Measurements from ENCODE around the gene NKD1.

NKD1 gene

DNA sequence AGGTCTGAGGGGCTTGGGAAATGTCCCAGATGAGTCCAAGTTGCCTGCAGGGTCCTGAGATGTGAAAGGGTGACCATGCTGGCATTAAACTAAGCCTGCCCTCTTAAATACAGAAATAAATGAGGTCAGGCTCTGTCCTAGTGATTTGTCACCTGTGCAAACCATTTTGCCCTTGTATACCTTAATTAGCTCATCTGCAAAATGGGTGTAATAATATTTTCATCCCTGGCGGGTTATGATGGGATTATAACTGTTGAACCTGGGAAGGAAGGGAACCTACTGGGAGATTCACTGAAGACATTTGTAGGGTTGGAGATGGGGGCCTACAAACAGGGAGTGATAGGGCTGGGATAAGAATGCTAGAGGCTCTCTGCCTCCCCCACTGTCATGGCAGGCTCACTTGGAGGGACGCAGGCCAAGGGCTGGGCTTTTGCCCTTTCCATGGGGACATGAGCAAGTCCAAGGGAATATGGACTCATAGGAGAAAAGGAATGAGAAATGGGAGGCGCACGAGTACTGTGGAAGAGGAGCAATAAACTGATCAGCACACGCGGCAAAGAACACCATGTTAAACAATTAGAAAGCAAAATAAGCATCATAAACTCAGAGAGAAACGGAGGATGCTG is 4.4 kb downstream of the NKD1 start:
- Mint-ChIP-seq H3K4me1 (peaks cover 4% of the 10 kb centered on the region), H3K27me3 (peaks cover 4% of the 10 kb centered on the region), H3K36me3 (peaks cover 4% of the 10 kb centered on the region), H3K27ac (no peak overlapping the region), H3K9me3 (peaks cover 2% of the 10 kb centered on the region), H3K4me3 (no peak overlapping the region)
- DNase-seq (ENCODE audit: low spot score in 2 of 2), result no peak
- no peak for ATAC-seq (ENCODE audit: low read depth)

DNA sequence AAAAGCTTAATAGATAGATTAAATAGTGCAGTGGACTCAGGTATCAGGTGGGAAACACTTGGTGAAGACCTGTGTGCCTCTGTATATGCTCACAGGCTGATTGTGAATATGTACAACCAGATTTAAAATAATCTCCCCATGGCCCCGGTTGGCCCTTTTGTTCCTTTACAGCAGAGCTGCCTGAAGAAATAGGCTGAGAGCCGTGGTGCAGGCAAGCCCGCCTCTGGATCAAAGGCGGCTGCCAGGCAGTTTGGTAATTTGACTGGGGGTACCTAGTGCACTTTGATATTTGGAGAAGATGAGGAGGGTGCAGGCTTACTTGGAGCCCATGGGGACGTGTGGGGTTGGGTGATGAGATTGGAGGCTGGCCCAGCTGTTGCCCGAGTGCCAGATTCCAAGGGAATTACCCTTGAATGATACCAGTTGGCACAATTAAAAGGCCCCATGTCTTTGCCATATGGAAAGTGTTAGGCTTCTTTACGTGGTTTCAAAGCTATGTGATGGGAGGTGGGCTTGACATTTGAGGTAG is 5.0 kb downstream of the NKD1 start:
- Mint-ChIP-seq H3K36me3 (peaks cover 4% of the 10 kb centered on the region), H3K9me3 (peaks cover 2% of the 10 kb centered on the region), H3K27ac (no peak overlapping the region), H3K4me1 (peaks cover 4% of the 10 kb centered on the region), H3K4me3 (no peak overlapping the region), H3K27me3 (peaks cover 4% of the 10 kb centered on the region)
- ATAC-seq (ENCODE audit: low read depth) (no peak), DNase-seq (ENCODE audit: low spot score in 2 of 2) (no peak)

DNA sequence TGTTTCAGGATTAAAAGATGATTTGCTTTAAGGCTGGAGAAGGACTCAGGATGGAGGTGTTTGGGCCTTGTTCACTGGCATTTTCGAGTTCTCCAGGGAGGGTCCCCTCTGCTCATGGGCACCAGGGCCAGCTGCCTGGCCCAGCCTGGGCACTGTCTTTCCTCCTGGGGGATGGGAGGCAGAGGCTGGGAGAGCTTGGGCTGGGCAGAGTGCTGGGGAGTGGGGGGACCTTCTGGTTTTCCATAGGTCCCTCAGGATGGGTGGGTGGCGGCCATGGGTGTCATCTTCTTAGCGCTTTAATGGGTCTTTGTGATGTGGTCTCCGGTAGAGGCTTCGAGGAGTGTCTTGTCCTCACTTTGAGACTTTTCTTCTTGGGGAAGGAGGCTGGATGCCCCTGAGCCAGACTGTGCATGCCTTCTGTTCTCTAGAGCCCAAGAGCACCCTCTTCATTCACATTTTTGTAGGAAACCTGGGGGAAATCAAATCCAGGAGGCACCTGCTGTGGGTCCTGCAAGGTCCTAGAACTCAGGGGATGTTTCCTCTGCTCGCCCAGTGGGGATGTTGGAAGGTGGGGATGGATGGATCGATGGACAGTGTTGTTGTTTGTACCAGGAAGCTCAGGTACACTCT is 5.7 kb downstream of the NKD1 start:
- no peak for ATAC-seq (ENCODE audit: low read depth)
- peaks cover 4% of the 10 kb centered on the region for H3K27me3 Mint-ChIP-seq
- H3K4me3 Mint-ChIP-seq, result no peak overlapping the region
- peaks cover 4% of the 10 kb centered on the region for H3K4me1 Mint-ChIP-seq
- H3K9me3 Mint-ChIP-seq, result peaks cover 2% of the 10 kb centered on the region
- no peak for DNase-seq (ENCODE audit: low spot score in 2 of 2)
- H3K36me3 Mint-ChIP-seq, result peaks cover 4% of the 10 kb centered on the region
- no peak overlapping the region for H3K27ac Mint-ChIP-seq

DNA sequence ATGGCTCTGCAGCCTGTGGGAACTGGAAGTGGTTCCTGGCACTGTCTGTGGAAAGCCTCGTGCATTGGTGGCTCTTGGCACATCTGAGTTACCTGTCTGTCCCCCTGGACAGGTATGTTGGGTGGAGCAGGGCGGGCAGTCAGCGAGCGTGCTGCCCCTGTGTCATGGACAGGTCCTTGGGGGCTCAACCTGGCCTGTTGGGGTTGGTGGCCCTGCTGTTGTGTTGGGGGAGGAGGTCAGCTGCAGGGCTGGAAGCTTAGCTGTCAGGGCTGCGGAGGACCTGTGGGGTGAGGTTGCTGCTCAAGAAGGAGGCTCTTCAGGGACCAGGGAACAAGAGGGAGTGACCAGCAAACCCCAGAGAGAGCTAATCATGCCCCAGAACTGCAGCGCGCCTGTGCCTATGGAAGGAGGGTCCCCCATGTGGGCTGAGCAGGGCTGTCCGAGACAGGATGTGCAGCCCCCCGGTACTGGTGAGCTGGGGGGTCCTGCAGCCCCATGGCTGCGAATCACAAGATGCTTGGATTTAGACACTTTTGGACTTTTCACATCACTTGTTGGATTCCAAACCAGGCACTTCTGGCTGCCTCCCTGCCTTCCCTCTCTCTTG is 7.2 kb downstream of the NKD1 start:
- Mint-ChIP-seq H3K27me3 (no peaks in the 10 kb centered on the region), H3K4me3 (no peak overlapping the region), H3K9me3 (peaks cover 2% of the 10 kb centered on the region), H3K27ac (no peak overlapping the region), H3K4me1 (no peaks in the 10 kb centered on the region), H3K36me3 (peaks cover 6% of the 10 kb centered on the region)
- ATAC-seq (ENCODE audit: low read depth), result no peak
- no peak for DNase-seq (ENCODE audit: low spot score in 2 of 2)

DNA sequence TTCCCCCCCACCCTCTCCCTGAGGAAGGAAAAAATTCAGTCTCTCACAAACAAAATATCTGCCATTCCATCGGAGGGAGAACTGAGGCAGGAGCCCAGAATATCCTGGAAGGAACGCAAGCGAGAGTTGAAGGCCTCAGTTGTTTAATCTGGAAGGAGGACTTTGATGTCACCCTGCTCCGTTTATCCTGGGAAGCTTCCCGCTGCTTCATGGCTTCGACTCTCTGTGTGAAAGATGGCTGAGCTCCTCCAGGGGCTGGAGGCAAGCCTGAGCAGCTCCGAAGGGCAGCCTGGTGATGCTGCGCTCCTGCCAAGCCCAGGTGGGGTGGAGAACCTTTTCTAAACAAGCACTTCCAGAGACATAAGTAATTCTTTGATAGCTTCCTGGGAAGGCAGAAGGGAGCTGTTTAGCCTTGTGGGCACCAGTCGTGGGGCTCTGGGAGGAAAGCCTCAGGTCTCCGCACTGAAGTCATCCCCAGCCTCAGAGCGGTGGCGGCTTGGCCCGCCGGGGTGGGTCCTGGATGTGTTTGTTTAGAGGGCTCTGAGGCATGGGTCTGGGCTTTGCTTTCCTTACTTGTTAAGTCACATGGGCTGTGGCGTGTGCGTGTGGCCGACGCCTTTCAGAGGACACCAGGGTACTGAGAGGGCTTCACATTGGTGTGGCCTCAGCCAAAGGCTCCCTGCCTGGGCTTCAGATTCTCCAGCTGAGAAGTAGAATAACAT is 7.9 kb downstream of the NKD1 start:
- Mint-ChIP-seq H3K27ac (no peak overlapping the region), H3K27me3 (no peaks in the 10 kb centered on the region), H3K9me3 (peaks cover 2% of the 10 kb centered on the region), H3K36me3 (peaks cover 9% of the 10 kb centered on the region), H3K4me1 (no peaks in the 10 kb centered on the region), H3K4me3 (no peak overlapping the region)
- no peak for DNase-seq (ENCODE audit: low spot score in 2 of 2)
- no peak for ATAC-seq (ENCODE audit: low read depth)

DNA sequence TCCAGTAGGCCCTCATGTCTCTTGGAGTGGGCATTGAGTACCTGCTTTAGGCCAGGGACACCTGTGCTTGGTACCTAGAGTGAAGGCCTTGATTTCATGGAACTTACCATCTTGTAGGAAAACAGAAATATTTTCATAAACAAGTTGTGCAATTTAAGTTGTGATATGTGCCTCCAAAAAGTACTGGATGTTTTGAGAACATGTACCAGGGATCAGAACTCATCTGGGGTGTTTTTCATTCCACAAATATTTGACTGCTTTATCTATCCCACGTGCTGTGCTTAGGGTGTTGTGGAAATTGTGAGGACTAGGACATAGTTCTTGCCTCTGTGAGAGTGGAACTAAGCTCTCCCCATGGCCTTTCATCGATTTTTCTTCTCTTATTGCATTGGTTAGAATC is 8.8 kb downstream of the NKD1 start:
- ATAC-seq (ENCODE audit: low read depth), result no peak
- H3K27me3 Mint-ChIP-seq, result no peaks in the 10 kb centered on the region
- H3K9me3 Mint-ChIP-seq, result peaks cover 5% of the 10 kb centered on the region
- peaks cover 15% of the 10 kb centered on the region for H3K36me3 Mint-ChIP-seq
- no peaks in the 10 kb centered on the region for H3K4me1 Mint-ChIP-seq
- H3K4me3 Mint-ChIP-seq, result no peak overlapping the region
- no peak overlapping the region for H3K27ac Mint-ChIP-seq
- DNase-seq (ENCODE audit: low spot score in 2 of 2), result no peak

DNA sequence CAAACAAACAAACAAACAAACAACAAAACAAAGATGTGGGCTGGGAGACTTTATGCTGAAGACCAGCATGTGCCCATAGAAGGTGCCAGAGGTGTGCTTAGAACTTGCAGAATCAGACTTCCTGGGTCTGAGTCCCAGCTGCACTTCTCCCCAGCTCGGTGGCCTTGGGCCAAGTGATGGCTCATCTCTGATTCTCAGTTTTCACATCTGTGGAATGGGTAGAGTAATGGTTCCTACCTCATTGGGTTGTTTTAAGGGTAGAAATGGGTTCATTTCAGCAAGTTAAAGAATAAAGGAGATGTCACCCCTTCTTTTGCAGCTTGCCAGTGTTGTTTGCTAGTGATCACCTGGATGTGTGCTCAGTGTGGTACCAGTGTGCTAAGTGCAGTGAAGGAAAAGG is 10.7 kb downstream of the NKD1 start:
- DNase-seq (ENCODE audit: low spot score in 2 of 2) (no peak), ATAC-seq (ENCODE audit: low read depth) (no peak)
- Mint-ChIP-seq H3K27ac (no peak overlapping the region), H3K9me3 (peaks cover 3% of the 10 kb centered on the region), H3K27me3 (no peaks in the 10 kb centered on the region), H3K4me1 (no peaks in the 10 kb centered on the region), H3K4me3 (no peak overlapping the region), H3K36me3 (peaks cover 13% of the 10 kb centered on the region)

DNA sequence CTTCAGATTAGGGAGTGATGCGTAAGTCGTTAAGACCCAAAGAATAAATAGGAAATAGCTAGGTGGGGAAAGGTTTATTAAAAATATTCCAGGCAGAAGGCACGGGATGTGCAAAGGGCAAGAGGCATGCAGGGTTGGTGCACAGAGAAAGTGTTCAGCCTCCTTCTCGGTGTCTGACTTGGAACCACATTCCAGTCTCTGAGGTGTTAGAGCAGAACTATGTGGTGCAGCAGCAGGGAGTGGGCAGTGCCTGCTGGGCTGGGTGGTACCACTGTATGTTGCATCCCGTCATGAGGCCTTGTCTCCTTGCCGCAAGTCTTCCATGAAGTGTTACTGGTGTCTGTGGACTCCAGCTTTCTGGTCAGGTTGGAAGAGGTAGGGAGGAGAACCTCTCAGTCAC is 11.1 kb downstream of the NKD1 start:
- Mint-ChIP-seq H3K36me3 (peaks cover 13% of the 10 kb centered on the region), H3K4me1 (no peaks in the 10 kb centered on the region), H3K27ac (no peak overlapping the region), H3K4me3 (no peak overlapping the region), H3K27me3 (no peaks in the 10 kb centered on the region), H3K9me3 (peaks cover 3% of the 10 kb centered on the region)
- ATAC-seq (ENCODE audit: low read depth), result no peak
- no peak for DNase-seq (ENCODE audit: low spot score in 2 of 2)

DNA sequence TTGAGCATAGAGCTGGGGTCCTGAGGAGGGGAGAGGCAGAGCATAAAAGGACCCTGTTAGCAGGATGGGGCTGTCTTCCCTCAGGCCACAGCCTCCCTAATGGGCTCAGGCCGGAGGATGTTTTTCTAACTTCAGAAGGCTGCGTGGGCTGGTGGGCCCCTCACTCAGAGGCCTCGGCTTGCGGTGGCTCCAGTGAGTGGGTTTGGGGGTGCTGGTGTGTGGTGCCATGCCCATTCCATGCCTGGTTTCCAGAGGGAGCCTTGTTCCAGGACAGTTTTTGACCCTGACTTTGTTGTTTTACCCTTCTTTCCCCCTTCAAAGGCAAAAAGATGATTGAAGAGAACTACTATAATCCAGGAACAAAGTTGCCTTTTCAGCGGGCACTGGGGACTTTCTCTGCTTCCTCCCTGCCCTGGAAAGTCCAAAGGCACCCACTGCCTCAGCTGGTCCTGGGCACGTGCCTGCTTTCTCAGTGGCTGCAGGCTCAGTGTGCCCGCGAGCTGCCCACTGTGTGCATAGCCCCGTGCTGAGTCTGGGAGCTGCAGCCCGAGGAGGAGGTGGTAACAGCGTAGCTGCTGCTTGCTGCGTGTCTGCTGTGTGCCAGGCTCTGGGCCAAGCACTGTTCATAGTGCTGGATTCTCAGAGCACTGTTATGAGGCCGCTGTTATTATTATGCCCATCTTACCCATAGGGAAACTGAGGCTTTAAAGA is 11.8 kb downstream of the NKD1 start:
- ATAC-seq (ENCODE audit: low read depth) (no peak), DNase-seq (ENCODE audit: low spot score in 2 of 2) (no peak)
- peaks cover 13% of the 10 kb centered on the region for H3K36me3 Mint-ChIP-seq
- H3K27me3 Mint-ChIP-seq, result no peaks in the 10 kb centered on the region
- H3K27ac Mint-ChIP-seq, result no peak overlapping the region
- H3K4me1 Mint-ChIP-seq, result peaks cover 2% of the 10 kb centered on the region
- no peak overlapping the region for H3K4me3 Mint-ChIP-seq
- peaks cover 3% of the 10 kb centered on the region for H3K9me3 Mint-ChIP-seq

DNA sequence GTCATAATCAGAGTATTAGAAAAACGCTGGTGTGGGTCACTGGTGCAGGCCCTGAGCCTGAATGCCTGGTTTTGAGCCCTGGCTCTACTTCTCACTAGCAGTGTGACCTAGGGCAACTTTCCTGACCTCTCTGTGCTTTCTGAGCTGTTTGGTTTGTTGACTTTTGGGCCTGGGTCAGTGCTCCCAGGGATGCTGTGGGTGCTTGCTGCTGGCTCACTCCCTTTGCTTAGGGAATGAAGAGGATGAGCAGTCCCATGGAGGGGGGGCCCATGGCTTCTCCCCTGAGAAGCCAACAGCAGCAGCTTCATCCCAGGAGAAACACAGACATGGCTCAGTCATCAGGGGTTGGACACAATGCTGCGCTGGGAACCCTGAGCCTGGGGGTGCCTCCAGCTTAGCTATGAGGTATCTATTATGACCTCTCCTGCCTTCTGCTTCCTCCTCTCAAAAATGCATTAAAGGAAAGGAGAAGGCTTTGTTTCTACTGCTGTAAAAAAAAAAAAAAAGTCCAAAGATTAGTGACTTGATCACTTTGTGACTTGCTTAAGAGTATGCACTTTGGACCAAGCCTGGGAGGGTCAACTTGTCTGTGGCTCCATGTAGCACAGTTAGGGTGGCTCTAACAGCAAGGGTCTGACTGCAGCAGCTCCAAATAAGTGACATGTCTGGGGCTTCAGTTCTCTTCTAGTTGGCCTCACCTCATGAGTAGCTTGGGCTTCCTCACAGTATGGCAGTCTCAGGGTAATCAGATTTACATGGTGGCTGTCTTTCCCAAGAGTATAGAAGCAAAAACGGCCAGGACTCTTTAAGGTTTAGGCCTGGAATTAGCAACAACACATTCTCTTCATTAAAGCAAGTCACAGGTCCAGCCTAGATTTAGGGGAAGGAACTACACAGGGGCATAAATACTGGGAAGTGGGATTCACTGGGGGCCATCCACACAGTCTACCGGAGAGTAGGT is 13.0 kb downstream of the NKD1 start:
- DNase-seq (ENCODE audit: low spot score in 2 of 2), result no peak
- Mint-ChIP-seq H3K27ac (no peak overlapping the region), H3K36me3 (peaks cover 13% of the 10 kb centered on the region), H3K27me3 (no peaks in the 10 kb centered on the region), H3K4me3 (no peak overlapping the region), H3K9me3 (peaks cover 3% of the 10 kb centered on the region), H3K4me1 (peaks cover 2% of the 10 kb centered on the region)
- no peak for ATAC-seq (ENCODE audit: low read depth)

DNA sequence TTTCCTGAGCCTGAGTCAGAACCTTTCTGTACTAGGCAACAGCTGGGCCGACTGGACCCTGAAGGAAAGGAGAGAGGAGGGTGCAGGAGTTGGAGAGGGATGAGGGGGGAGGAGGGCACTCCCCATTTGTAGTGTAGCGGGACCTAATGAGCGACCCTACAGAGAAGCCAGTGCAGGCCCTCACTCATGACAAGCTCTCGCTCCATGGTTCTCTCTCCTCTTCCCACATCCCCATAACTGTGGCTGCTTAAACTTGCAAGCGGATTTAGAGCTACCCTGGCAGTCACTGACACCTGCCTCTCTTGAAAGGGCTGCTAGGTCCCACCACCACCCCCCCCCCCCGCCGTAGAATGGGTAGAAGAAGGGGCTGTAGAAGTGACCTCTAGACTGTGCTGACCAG is 14.5 kb downstream of the NKD1 start:
- Mint-ChIP-seq H3K27ac (no peak overlapping the region), H3K36me3 (peaks cover 11% of the 10 kb centered on the region), H3K27me3 (no peaks in the 10 kb centered on the region), H3K4me3 (no peak overlapping the region), H3K9me3 (peaks cover 3% of the 10 kb centered on the region), H3K4me1 (peaks cover 2% of the 10 kb centered on the region)
- no peak for ATAC-seq (ENCODE audit: low read depth)
- no peak for DNase-seq (ENCODE audit: low spot score in 2 of 2)

DNA sequence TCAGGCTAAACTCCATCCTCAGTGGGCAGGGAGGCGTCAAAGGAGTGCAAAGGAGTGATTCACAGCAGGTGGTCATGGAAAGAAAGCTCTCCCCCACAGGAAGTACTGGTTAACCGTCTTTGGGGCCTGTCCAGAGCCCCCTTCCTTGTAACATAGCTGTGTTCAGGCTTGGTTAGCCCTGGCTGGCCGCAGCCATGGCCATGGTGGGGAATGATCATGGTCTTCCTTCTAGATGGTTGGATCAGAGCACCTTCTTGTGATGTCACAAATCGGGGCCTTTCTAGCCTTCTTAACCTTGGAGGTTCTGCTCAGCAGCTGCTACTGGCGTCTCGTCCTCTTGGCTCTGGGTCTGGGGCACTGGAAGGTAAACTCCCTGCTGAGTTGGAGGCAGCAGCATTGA is 15.8 kb downstream of the NKD1 start:
- H3K9me3 Mint-ChIP-seq, result peaks cover 3% of the 10 kb centered on the region
- peaks cover 11% of the 10 kb centered on the region for H3K36me3 Mint-ChIP-seq
- ATAC-seq (ENCODE audit: low read depth), result no peak
- no peaks in the 10 kb centered on the region for H3K27me3 Mint-ChIP-seq
- H3K4me3 Mint-ChIP-seq, result no peak overlapping the region
- H3K4me1 Mint-ChIP-seq, result peaks cover 2% of the 10 kb centered on the region
- DNase-seq (ENCODE audit: low spot score in 2 of 2), result no peak
- H3K27ac Mint-ChIP-seq, result no peak overlapping the region

DNA sequence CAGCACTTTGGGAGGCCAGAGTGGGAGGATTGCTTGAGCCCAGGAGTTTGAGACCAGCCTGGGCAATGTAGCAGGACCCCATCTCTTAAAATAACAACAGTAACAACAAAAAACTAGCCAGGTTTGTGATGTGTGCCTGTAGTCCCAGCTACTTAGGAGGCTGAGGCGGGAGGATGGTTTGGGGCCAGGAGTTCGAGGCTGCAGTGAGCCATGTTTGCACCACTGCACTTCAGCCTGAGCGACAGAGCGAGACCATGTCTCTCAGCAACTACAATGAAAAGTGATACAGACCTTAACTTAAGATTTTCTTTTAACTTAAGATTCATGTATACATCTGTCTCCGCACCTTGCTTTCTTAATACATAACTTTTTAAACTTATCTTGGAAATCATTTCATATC is 17.2 kb downstream of the NKD1 start:
- Mint-ChIP-seq H3K36me3 (peaks cover 9% of the 10 kb centered on the region), H3K4me1 (peaks cover 2% of the 10 kb centered on the region), H3K4me3 (no peak overlapping the region), H3K27ac (no peak overlapping the region), H3K9me3 (peaks cover 3% of the 10 kb centered on the region), H3K27me3 (no peaks in the 10 kb centered on the region)
- DNase-seq (ENCODE audit: low spot score in 2 of 2) (no peak), ATAC-seq (ENCODE audit: low read depth) (no peak)

Measured in memory B cell (primary cell).